Fibroblast of lung (primary cell): ENCODE data around the gene CAAP1. TPM values are rescaled to one million over a fixed set of nuclear protein-coding genes. Genes with fewer than 3 reads are reported as not detected.
"Not testable (repeated sequence)": the region's sequence is repeated elsewhere in the genome, so short reads cannot be mapped to it uniquely, and the experiment has no call there.

ENCODE experiments used
- DNase-seq, 2 donors: peaks; one replicate each; pipeline versions ENCODE4 v3.0.0 to v3.0.0-alpha.2; 2010; ENCODE audit warnings: low read depth in 2 of 2
- H2AFZ ChIP-seq: 2 replicates; pipeline ENCODE4 v1.5.1; 2012; ENCODE audit warnings: low read length, control low read depth, inconsistent platforms
- H3K27ac ChIP-seq: 2 replicates; pipeline ENCODE4 v1.5.1; 2011; ENCODE audit warnings: low read length, control low read depth; ENCODE audit not compliant: insufficient read depth
- H3K27me3 ChIP-seq: 2 replicates; pipeline ENCODE4 v1.5.1; 2011; ENCODE audit warnings: mild to moderate bottlenecking, low read length; ENCODE audit not compliant: control insufficient read depth, insufficient read depth
- H3K36me3 ChIP-seq: 2 replicates; pipeline ENCODE4 v1.5.1; 2011; ENCODE audit warnings: low read length; ENCODE audit not compliant: control insufficient read depth, insufficient read depth
- H3K4me1 ChIP-seq: 2 replicates; pipeline ENCODE4 v1.5.1; 2011; ENCODE audit warnings: low read length; ENCODE audit not compliant: control insufficient read depth, insufficient read depth; ENCODE audit errors: extremely low read depth
- H3K4me2 ChIP-seq: 2 replicates; pipeline ENCODE4 v1.5.1; 2011; ENCODE audit warnings: low read length, control low read depth; ENCODE audit not compliant: insufficient read depth; ENCODE audit errors: extremely low read depth
- H3K4me3 ChIP-seq, 4 experiments: fragments of 200-600 bp in 1 of 4; sonication (generic) in 1 of 4; replicated peaks in 1 of 4; 2 replicates each; pipeline ENCODE4 v1.5.1; 2011 to 2016; ENCODE audit warnings: low read length in 4 of 4, low read depth in 3 of 4, mild to moderate bottlenecking in 3 of 4, control low read depth in 2 of 4, inconsistent platforms in 1 of 4, mixed read lengths in 1 of 4; ENCODE audit not compliant: insufficient read depth in 1 of 4; ENCODE audit errors: control extremely low read depth in 1 of 4
- H3K79me2 ChIP-seq: 2 replicates; pipeline ENCODE4 v1.5.1; 2012; ENCODE audit warnings: mild to moderate bottlenecking, low read length, inconsistent platforms; ENCODE audit not compliant: control insufficient read depth, insufficient read depth
- H3K9ac ChIP-seq: 2 replicates; pipeline ENCODE4 v1.5.1; 2011; ENCODE audit warnings: mild to moderate bottlenecking, low read length, control low read depth; ENCODE audit not compliant: insufficient read depth
- H3K9me3 ChIP-seq: 2 replicates; pipeline ENCODE4 v1.5.1; 2012; ENCODE audit warnings: low read depth, low read length; ENCODE audit not compliant: control insufficient read depth, insufficient read depth
- H4K20me1 ChIP-seq: 2 replicates; pipeline ENCODE4 v1.5.1; 2011; ENCODE audit warnings: low read length; ENCODE audit not compliant: control insufficient read depth, insufficient read depth; ENCODE audit errors: extremely low read depth
- CTCF ChIP-seq, 2 donors: IDR thresholded peaks in 1 of 2; conservative IDR thresholded peaks in 1 of 2; 1 replicate in 1 of 2; 2 replicates in 1 of 2; pipeline ENCODE4 v1.5.1; 2011 to 2012; ENCODE audit warnings: low read length in 2 of 2, control low read depth in 1 of 2, inconsistent platforms in 1 of 2, low read depth in 1 of 2, mild to moderate bottlenecking in 1 of 2
- EZH2 ChIP-seq: IDR thresholded peaks from 2 replicates; pipeline ENCODE4 v1.5.1; 2012; ENCODE audit warnings: low read length, control low read depth, mild to moderate bottlenecking; ENCODE audit errors: missing control alignments
- polyA plus RNA-seq, 2 donors: library from polyadenylated mRNA; depleted of rRNA in 1 of 2; stranded (reverse) in 1 of 2; unstranded in 1 of 2; fragments of >200 nt; gene quantifications; 2 replicates each; pipeline ENCODE4 v1.2.1, GENCODE V29; 2011 to 2012; ENCODE audit warnings: missing spikeins in 1 of 2
- total RNA-seq: library from RNA; depleted of rRNA; stranded (reverse); fragments of >200 nt; gene quantifications from 2 replicates; pipeline ENCODE4 v1.2.1, GENCODE V29; 2014

The CAAP1 gene
- total and polyA plus RNA-seq, 2 donors (not counting 1 experiment from before 2014, with no cell fraction given): 13.9 to 15.9 TPM

GRCh38 chr9:26833792-26834191, 58.8 kb downstream of the CAAP1 start:
- DNase-seq: no peak
- Histone ChIP-seq H3K4me1 (no peaks in the 10 kb centered on the region), H3K27ac (no peak overlapping the region), H3K9me3 (no peaks in the 10 kb centered on the region), H3K4me3 (no peak overlapping the region), H3K4me2 (no peak overlapping the region), H4K20me1 (no peaks in the 10 kb centered on the region), H3K36me3 (no peaks in the 10 kb centered on the region), H3K79me2 (no peaks in the 10 kb centered on the region), H3K27me3 (no peaks in the 10 kb centered on the region), H3K9ac (no peak overlapping the region), H2AFZ (no peak overlapping the region)
- TF ChIP-seq CTCF (conservative IDR thresholded peaks at IDR 0.05 in 1 of 2, IDR thresholded peaks at IDR 0.05 in 1 of 2; ENCODE audit: low read depth in 1 of 2, low read length in 2 of 2) (no peak), EZH2 (no peak)

GRCh38 chr9:26828391-26828955, 64.1 kb downstream of the CAAP1 start:
- not testable (repeated sequence) for H3K4me2 ChIP-seq, H3K9me3 ChIP-seq, H3K79me2 ChIP-seq, DNase-seq, H3K27me3 ChIP-seq, H2AFZ ChIP-seq, H3K9ac ChIP-seq, H3K36me3 ChIP-seq, H3K4me3 ChIP-seq, H3K27ac ChIP-seq, H3K4me1 ChIP-seq, H4K20me1 ChIP-seq

- Histone ChIP-seq H3K4me1 (no peaks in the 10 kb centered on the region), H3K9ac (no peak overlapping the region), H4K20me1 (no peaks in the 10 kb centered on the region), H3K4me3 (no peak overlapping the region), H3K9me3 (no peaks in the 10 kb centered on the region), H3K27ac (no peak overlapping the region), H3K27me3 (no peaks in the 10 kb centered on the region), H3K79me2 (no peaks in the 10 kb centered on the region), H3K36me3 (no peaks in the 10 kb centered on the region), H3K4me2 (no peak overlapping the region), H2AFZ (no peak overlapping the region)
- DNase-seq: no peak
- TF ChIP-seq CTCF (conservative IDR thresholded peaks at IDR 0.05 in 1 of 2, IDR thresholded peaks at IDR 0.05 in 1 of 2; ENCODE audit: low read depth in 1 of 2, low read length in 2 of 2): no peak
- no peak for TF ChIP-seq EZH2
These were observed 77.8 kb downstream of the CAAP1 start for GRCh38 chr9:26814799-26815198.
